ENCODE data around the gene PXMP4.

DNA sequence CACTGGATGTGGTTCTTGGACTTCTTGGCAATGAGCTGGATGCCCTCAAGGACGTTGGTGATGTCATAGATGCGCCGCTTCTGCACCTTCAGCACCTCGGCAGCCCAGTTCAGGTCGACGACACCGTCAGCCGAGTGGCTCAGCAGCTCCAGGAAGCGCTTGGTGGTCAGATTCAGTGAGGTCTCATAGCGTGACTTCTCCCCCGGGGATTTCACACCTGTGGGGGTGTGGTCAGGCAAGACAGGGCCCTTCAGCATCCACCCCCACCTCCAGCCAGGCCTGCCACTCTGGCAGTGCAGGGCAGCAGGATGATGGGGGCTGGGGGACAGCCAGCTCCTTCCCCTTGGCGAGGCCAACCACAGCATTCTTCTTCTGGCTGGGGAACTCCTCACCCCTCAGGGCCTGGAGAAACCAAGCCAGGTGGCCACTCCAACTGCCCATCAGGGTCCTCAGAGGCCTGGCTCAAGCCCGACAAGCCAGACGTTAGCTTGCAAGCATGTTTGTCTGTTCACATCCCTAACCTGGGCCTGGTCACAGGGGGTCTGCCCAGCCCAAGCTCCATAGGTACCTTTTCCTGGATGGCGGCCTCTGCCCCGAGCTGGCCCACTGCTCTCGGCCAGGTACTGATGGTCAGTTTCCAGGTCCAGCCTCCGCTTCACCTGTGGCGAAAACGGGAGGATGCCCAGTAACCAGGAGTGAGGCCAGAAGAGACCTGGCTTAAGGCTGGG is 40.2 kb downstream of the PXMP4 start:
- TF ChIP-seq, protein P1, sequence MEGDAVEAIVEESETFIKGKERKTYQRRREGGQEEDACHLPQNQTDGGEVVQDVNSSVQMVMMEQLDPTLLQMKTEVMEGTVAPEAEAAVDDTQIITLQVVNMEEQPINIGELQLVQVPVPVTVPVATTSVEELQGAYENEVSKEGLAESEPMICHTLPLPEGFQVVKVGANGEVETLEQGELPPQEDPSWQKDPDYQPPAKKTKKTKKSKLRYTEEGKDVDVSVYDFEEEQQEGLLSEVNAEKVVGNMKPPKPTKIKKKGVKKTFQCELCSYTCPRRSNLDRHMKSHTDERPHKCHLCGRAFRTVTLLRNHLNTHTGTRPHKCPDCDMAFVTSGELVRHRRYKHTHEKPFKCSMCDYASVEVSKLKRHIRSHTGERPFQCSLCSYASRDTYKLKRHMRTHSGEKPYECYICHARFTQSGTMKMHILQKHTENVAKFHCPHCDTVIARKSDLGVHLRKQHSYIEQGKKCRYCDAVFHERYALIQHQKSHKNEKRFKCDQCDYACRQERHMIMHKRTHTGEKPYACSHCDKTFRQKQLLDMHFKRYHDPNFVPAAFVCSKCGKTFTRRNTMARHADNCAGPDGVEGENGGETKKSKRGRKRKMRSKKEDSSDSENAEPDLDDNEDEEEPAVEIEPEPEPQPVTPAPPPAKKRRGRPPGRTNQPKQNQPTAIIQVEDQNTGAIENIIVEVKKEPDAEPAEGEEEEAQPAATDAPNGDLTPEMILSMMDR (IDR thresholded peaks at IDR 0.05) = no peak
- TF ChIP-seq POLR2A (IDR thresholded peaks at IDR 0.05) = no peak

All from lower leg skin (tissue), 3 donors.